HepG2 (cell line): ENCODE measurements around the gene DAB2. TPM values are rescaled to one million over a fixed set of nuclear protein-coding genes. Genes with fewer than 3 reads are reported as not detected.

Experiments
- ATAC-seq: fragments of 200-7000 bp; cut with Tn5 transposase; 3 replicates; pipeline ENCODE4 v1.9.1; 2020; ENCODE audit warnings: mild to moderate bottlenecking, moderate library complexity
- BruUV-seq: library from RNA; stranded (reverse); fragments of 400-500 nt; replicated peaks from 2 replicates; lab custom pipeline; 2021; lab: Mats Ljungman, UMichigan
- CTCF ChIA-PET: fragments of 300-600 bp; formaldehyde crosslinking; extraction: SDS; loops from one replicate; lab custom pipeline; 2021; ENCODE audit warnings: low total read pairs, inconsistent platforms, low intra/inter-chr PET ratio; lab: Yijun Ruan, JAX
- POLR2A ChIA-PET: fragments of 350-600 bp; sonication (Branson Sonifier 250); formaldehyde crosslinking; loops from one replicate; lab custom pipeline; 2020; ENCODE audit warnings: antibody characterized with exemption, inconsistent platforms; lab: Yijun Ruan, JAX
- DNase-seq: peaks from one replicate; pipeline ENCODE4 v3.0.0-alpha.2; 2015; ENCODE audit warnings: low spot score
- FAIRE-seq: peaks from 3 replicates; lab custom pipeline; 2011; peaks lifted over from hg19 to GRCh38; lab: Jason Lieb, UNC
- H2AFZ ChIP-seq: one replicate; pipeline ENCODE4 v1.6.1; 2011; ENCODE audit warnings: low read length, inconsistent platforms
- H3K27ac ChIP-seq: fragments of 300-600 bp; 3 replicates; pipeline ENCODE4 v1.8.0; 2011; ENCODE audit warnings: mixed run types, mild to moderate bottlenecking, mixed read lengths, low read length, inconsistent platforms; ENCODE audit not compliant: insufficient read depth; ENCODE audit errors: extremely low read length
- H3K27me3 ChIP-seq, 2 experiments: fragments of 200-600 bp in 1 of 2; 2 replicates in 1 of 2; 3 replicates in 1 of 2; pipeline versions ENCODE4 v1.6.0 to v1.8.0; 2011; ENCODE audit warnings: low read length in 2 of 2, mild to moderate bottlenecking in 2 of 2, moderate library complexity in 2 of 2, inconsistent platforms in 1 of 2; ENCODE audit not compliant: insufficient read depth in 2 of 2, control insufficient read depth in 1 of 2
- H3K36me3 ChIP-seq, 2 experiments: fragments of 200-600 bp in 1 of 2; replicated peaks in 1 of 2; 2 replicates in 1 of 2; 3 replicates in 1 of 2; pipeline versions ENCODE4 v1.5.1 to v1.8.0; 2011; ENCODE audit warnings: low read length in 2 of 2, inconsistent platforms in 1 of 2; ENCODE audit not compliant: insufficient read depth in 2 of 2, control insufficient read depth in 1 of 2
- H3K4me1 ChIP-seq: 2 replicates; pipeline ENCODE4 v1.5.1; 2012; ENCODE audit warnings: low read length, inconsistent platforms; ENCODE audit not compliant: insufficient read depth
- H3K4me2 ChIP-seq: 2 replicates; pipeline ENCODE4 v1.6.0; 2011; ENCODE audit warnings: low read depth, low read length, inconsistent platforms
- H3K4me3 ChIP-seq, 3 experiments: fragments of 200-600 bp in 1 of 3; sonication (generic), shearing (Covaris generic) in 1 of 3; replicated peaks in 1 of 3; 2 replicates each; pipeline ENCODE4 v1.5.1; 2011 to 2016; ENCODE audit warnings: low read length in 3 of 3, inconsistent platforms in 2 of 3, low read depth in 2 of 3, mild to moderate bottlenecking in 2 of 3, control low read depth in 1 of 3, mixed read lengths in 1 of 3; ENCODE audit not compliant: insufficient read depth in 1 of 3
- H3K79me2 ChIP-seq: one replicate; pipeline ENCODE4 v1.6.1; 2011; ENCODE audit warnings: low read length, inconsistent platforms; ENCODE audit not compliant: insufficient read depth
- H3K9ac ChIP-seq: 2 replicates; pipeline ENCODE4 v1.6.0; 2011; ENCODE audit warnings: mild to moderate bottlenecking, low read depth, low read length, inconsistent platforms; ENCODE audit not compliant: insufficient read depth
- H3K9me3 ChIP-seq: 2 replicates; pipeline ENCODE4 v1.5.1; 2012; ENCODE audit warnings: mild to moderate bottlenecking, low read length
- H4K20me1 ChIP-seq: 2 replicates; pipeline ENCODE4 v1.6.0; 2011; ENCODE audit warnings: inconsistent platforms, mild to moderate bottlenecking, low read length, moderate library complexity; ENCODE audit not compliant: insufficient read depth
- CREM ChIP-seq, 2 experiments: sonication (generic) in 1 of 2; formaldehyde crosslinking in 1 of 2; IDR thresholded peaks; 2 replicates each; pipeline versions ENCODE4 v1.4.0 to v1.6.1; 2016 to 2020; ENCODE audit warnings: antibody characterized with exemption in 1 of 2, mild to moderate bottlenecking in 1 of 2, missing genetic modification reagents in 1 of 2
- FOSL1 ChIP-seq: sonication (generic); formaldehyde crosslinking; IDR thresholded peaks from 2 replicates; pipeline ENCODE4 v1.9.0; 2021; ENCODE audit warnings: missing genetic modification reagents, borderline replicate concordance
- GATAD1 ChIP-seq: IDR thresholded peaks from 2 replicates; pipeline ENCODE4 v1.6.1; 2016; ENCODE audit warnings: missing genetic modification reagents, missing compliant biosample characterization
- MXD3 ChIP-seq: IDR thresholded peaks from 2 replicates; pipeline ENCODE4 v1.6.1; 2016; ENCODE audit warnings: mild to moderate bottlenecking, missing biosample characterization, missing genetic modification reagents
- NFE2L1 ChIP-seq: sonication (generic); formaldehyde crosslinking; IDR thresholded peaks from 2 replicates; pipeline ENCODE4 v1.4.0; 2020; ENCODE audit warnings: missing genetic modification reagents, mild to moderate bottlenecking, borderline replicate concordance
- SIX4 ChIP-seq: sonication (generic); formaldehyde crosslinking; IDR thresholded peaks from 2 replicates; pipeline ENCODE4 v1.4.0; 2020; ENCODE audit warnings: missing genetic modification reagents
- SMAD1 ChIP-seq: sonication (generic); formaldehyde crosslinking; IDR thresholded peaks from 2 replicates; pipeline ENCODE4 v1.4.0; 2020; ENCODE audit warnings: missing genetic modification reagents, low read depth, mild to moderate bottlenecking, borderline replicate concordance
- SRSF4 ChIP-seq: fragments of 200-400 bp; formaldehyde crosslinking; IDR thresholded peaks from one replicate; pipeline ENCODE4 v1.6.1; 2018; ENCODE audit warnings: mild to moderate bottlenecking, low read depth, low read length, moderate library complexity; ENCODE audit not compliant: poor library complexity, severe bottlenecking
- ZNF24 ChIP-seq: fragments of 450-650 bp; IDR thresholded peaks from 2 replicates; pipeline ENCODE4 v1.6.1; 2017; ENCODE audit warnings: antibody characterized with exemption, mild to moderate bottlenecking
- ZNF3 ChIP-seq: IDR thresholded peaks from 2 replicates; pipeline ENCODE4 v1.7.0; 2017; ENCODE audit warnings: inconsistent platforms
- ZNF350 ChIP-seq: sonication (generic); formaldehyde crosslinking; IDR thresholded peaks from 2 replicates; pipeline ENCODE4 v1.4.0; 2020; ENCODE audit warnings: mild to moderate bottlenecking, low read depth, missing genetic modification reagents, borderline replicate concordance
- ZNF510 ChIP-seq: sonication (generic); formaldehyde crosslinking; IDR thresholded peaks from 2 replicates; pipeline ENCODE4 v1.4.0; 2020; ENCODE audit warnings: low read depth, mild to moderate bottlenecking, missing genetic modification reagents
- ZNF567 ChIP-seq: sonication (generic); formaldehyde crosslinking; IDR thresholded peaks from 2 replicates; pipeline ENCODE4 v1.8.1; 2023; ENCODE audit warnings: mild to moderate bottlenecking, missing genetic modification reagents, borderline replicate concordance
- WGBS: methylation state at CpG from one replicate; pipeline ENCODE4 v1.1.6; 2017; ENCODE audit warnings: low lambda C conversion rate; 5-methylcytosine and 5-hydroxymethylcytosine counted together
- in situ Hi-C: cut with HindIII; loops from 2 replicates; pipeline ENCODE4 v1.10.0; 2017; ENCODE audit warnings: low pct_unique_long_range_greater_than_20kb; ENCODE audit not compliant: extremely low pct_ligation_motif_present
- intact Hi-C: fragments of 100-400 bp; cut with micrococcal nuclease; formaldehyde crosslinking; loops from one replicate; pipeline ENCODE4 v1.10.0; 2022; ENCODE audit not compliant: unreplicated experiment
- polyA plus RNA-seq, 8 experiments: library from polyadenylated mRNA; depleted of rRNA in 3 of 8; stranded (reverse) in 7 of 8; unstranded in 1 of 8; fragments of >200 nt; fragmentation: Illumina TruSeq in 4 of 8; extraction: Trizol in 4 of 8; gene quantifications; 2 replicates each; pipeline versions ENCODE4 v1.2.1 to v1.2.3, GENCODE V29; 2011 to 2016; ENCODE audit warnings: low read depth in 4 of 8, missing spikeins in 1 of 8, mixed read lengths in 1 of 8; ENCODE audit not compliant: insufficient read depth in 1 of 8
- total RNA-seq, 5 experiments: library from RNA; depleted of rRNA; stranded (reverse); fragments of >200 nt; fragmentation: Illumina TruSeq; extraction: Trizol; gene quantifications; 2 replicates each; pipeline ENCODE4 v1.2.3, GENCODE V29; 2016; ENCODE audit warnings: low read depth in 1 of 5
- TF ChIP-seq, protein P1 (sequence below): sonication (generic); formaldehyde crosslinking; IDR thresholded peaks from 2 replicates; pipeline ENCODE4 v1.9.0; 2021; ENCODE audit warnings: missing genetic modification reagents, mild to moderate bottlenecking, borderline replicate concordance
- TF ChIP-seq, protein P2 (sequence below): sonication (generic); formaldehyde crosslinking; IDR thresholded peaks from 2 replicates; pipeline ENCODE4 v1.4.0; 2020; ENCODE audit warnings: mild to moderate bottlenecking, missing genetic modification reagents

The DAB2 gene
- total and polyA plus RNA-seq, 2 of the 13 experiments (the other 11 are each of a cell fraction or from before 2014, with no cell fraction given), result 6.4 to 6.5 TPM

- in situ Hi-C loops (no loop called here), intact Hi-C loops (loop anchor here (10.0 kb wide), 1 partner anchor 154 kb away; the partner anchor contains the start of gene FYB1)
- no peaks in the 10 kb centered on the region for H3K9me3 ChIP-seq
- CTCF ChIA-PET, result no interaction called here
- H3K27me3 ChIP-seq, result no peaks in the 10 kb centered on the region
- no TSS peak for BruUV-seq
- no peaks in the 10 kb centered on the region for H3K36me3 ChIP-seq
- no peaks in the 10 kb centered on the region for H3K4me1 ChIP-seq
- 76% methylated on average over 5 of the region's 5 CpGs for WGBS
- no peak for DNase-seq
- H2AFZ ChIP-seq, result no peak overlapping the region
- H3K79me2 ChIP-seq, result no peaks in the 10 kb centered on the region
- POLR2A ChIA-PET, result no interaction called here
- no peak overlapping the region for H3K4me3 ChIP-seq
- no peak for ATAC-seq
- no peak for FAIRE-seq
- no peak overlapping the region for H3K27ac ChIP-seq
- no peak overlapping the region for H3K9ac ChIP-seq
- no peaks in the 10 kb centered on the region for H4K20me1 ChIP-seq
- H3K4me2 ChIP-seq, result no peak overlapping the region
- TF ChIP-seq, protein P1, sequence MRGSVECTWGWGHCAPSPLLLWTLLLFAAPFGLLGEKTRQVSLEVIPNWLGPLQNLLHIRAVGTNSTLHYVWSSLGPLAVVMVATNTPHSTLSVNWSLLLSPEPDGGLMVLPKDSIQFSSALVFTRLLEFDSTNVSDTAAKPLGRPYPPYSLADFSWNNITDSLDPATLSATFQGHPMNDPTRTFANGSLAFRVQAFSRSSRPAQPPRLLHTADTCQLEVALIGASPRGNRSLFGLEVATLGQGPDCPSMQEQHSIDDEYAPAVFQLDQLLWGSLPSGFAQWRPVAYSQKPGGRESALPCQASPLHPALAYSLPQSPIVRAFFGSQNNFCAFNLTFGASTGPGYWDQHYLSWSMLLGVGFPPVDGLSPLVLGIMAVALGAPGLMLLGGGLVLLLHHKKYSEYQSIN (CRISPR knock-in tag), result no peak
- TF ChIP-seq CREM (IDR thresholded peaks at IDR 0.05), result no peak
- no peak for TF ChIP-seq CREM (CRISPR knock-in tag; IDR thresholded peaks at IDR 0.05)
- no peak for TF ChIP-seq GATAD1 (CRISPR knock-in tag)
- TF ChIP-seq FOSL1 (CRISPR knock-in tag), result no peak
- no peak for TF ChIP-seq ZNF350 (CRISPR knock-in tag)
- no peak for TF ChIP-seq ZNF567 (CRISPR knock-in tag)
- TF ChIP-seq SRSF4, result no peak
- TF ChIP-seq ZNF24, result no peak
- TF ChIP-seq MXD3 (CRISPR knock-in tag), result no peak
- TF ChIP-seq, protein P2, sequence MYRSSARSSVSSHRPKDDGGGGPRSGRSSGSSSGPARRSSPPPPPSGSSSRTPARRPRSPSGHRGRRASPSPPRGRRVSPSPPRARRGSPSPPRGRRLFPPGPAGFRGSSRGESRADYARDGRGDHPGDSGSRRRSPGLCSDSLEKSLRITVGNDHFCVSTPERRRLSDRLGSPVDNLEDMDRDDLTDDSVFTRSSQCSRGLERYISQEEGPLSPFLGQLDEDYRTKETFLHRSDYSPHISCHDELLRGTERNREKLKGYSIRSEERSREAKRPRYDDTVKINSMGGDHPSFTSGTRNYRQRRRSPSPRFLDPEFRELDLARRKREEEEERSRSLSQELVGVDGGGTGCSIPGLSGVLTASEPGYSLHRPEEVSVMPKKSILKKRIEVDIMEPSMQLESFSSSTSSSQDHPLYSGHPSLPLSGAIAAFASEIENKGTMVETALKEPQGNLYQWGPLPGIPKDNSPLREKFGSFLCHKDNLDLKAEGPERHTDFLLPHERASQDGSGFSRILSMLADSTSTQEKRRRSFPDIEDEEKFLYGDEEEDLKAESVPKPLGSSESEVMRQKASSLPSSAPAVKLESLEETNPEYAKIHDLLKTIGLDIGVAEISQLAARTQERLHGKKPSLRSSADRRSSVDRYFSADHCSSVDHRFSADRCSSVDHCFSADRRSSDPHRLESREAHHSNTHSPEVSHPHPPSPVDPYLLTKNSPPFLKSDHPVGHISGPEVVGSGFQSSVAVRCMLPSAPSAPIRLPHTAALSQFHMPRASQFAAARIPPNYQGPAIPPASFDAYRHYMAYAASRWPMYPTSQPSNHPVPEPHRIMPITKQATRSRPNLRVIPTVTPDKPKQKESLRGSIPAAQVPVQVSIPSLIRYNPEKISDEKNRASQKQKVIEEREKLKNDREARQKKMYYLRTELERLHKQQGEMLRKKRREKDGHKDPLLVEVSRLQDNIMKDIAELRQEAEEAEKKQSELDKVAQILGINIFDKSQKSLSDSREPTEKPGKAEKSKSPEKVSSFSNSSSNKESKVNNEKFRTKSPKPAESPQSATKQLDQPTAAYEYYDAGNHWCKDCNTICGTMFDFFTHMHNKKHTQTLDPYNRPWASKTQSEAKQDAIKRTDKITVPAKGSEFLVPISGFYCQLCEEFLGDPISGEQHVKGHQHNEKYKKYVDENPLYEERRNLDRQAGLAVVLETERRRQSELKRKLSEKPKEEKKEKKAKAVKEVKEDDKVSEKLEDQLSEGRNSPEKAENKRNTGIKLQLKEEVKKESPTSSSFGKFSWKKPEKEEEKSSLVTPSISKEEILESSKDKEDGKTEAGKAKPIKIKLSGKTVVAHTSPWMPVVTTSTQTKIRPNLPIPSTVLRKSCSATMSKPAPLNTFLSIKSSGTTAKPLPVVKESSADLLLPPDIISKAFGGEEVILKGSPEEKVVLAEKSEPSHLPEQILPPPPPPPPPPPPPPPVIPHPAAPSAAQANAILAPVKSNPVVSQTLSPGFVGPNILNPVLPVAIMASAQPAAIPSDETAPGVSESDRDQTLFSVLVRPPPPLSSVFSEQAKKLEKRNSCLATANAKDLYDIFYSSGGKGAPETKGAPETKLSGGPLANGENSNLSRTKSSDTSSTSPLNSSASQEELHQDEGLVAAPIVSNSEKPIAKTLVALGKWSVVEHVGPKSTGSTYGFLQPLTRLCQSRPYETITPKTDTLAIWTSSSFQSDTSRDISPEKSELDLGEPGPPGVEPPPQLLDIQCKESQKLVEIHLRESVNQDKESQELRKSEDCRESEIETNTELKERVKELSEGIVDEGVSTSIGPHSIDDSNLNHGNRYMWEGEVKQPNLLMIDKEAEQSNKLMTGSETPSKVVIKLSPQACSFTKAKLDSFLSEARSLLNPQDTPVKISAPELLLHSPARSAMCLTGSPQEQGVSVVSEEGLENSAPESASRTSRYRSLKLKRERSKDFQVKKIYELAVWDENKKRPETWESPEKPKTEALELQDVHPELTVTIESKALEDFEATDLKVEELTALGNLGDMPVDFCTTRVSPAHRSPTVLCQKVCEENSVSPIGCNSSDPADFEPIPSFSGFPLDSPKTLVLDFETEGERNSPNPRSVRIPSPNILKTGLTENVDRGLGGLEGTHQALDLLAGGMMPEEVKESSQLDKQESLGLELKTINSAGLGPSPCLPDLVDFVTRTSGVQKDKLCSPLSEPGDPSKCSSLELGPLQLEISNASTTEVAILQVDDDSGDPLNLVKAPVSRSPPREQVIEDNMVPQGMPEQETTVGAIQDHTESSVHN (CRISPR knock-in tag), result no peak
- TF ChIP-seq ZNF510, result no peak
- TF ChIP-seq ZNF3 (CRISPR knock-in tag), result no peak
- TF ChIP-seq SIX4 (CRISPR knock-in tag), result no peak
- TF ChIP-seq NFE2L1 (CRISPR knock-in tag), result no peak
- no peak for TF ChIP-seq SMAD1
These were observed 55.5 kb downstream of the DAB2 start for GRCh38 chr5:39369123-39369815.
